HG02981 (cell line): ENCODE data around the gene FBXO31.

ENCODE experiments used
- ATAC-seq: cut with Tn5 transposase; IDR thresholded peaks from one replicate; pipeline ENCODE4 v1.9.1; 2021; ENCODE audit warnings: mild to moderate bottlenecking, moderate library complexity; ENCODE audit not compliant: unreplicated experiment

FBXO31 gene

GRCh38 chr16:87316923-87317749 is 66.4 kb downstream of the FBXO31 start, which contains the start of gene C16orf95:
Gene C16orf95 (minus strand): TSS chr16:87317392. CDS start chr16:87317242, 150 bp downstream.
- peak; percentile 88 for ATAC-seq

- ATAC-seq, result no peak
Measured at GRCh38 chr16:87316450-87316922, 67.1 kb downstream of the FBXO31 start.

- no peak for ATAC-seq
Measured at GRCh38 chr16:87314990-87315420, 68.6 kb downstream of the FBXO31 start.

- ATAC-seq, result no peak
Measured at GRCh38 chr16:87312008-87312407, 71.6 kb downstream of the FBXO31 start.

GRCh38 chr16:87311387-87311786 is 72.2 kb downstream of the FBXO31 start:
- no peak for ATAC-seq

GRCh38 chr16:87310610-87311009 is 73.0 kb downstream of the FBXO31 start:
- ATAC-seq, result no peak

GRCh38 chr16:87309620-87310525 is 73.7 kb downstream of the FBXO31 start:
- ATAC-seq, result no peak

- no peak for ATAC-seq
Measured at GRCh38 chr16:87308826-87309225, 74.8 kb downstream of the FBXO31 start.

- ATAC-seq, result no peak
Measured at GRCh38 chr16:87306516-87306915, 77.1 kb downstream of the FBXO31 start.

GRCh38 chr16:87305505-87306391 is 77.8 kb downstream of the FBXO31 start:
- no peak for ATAC-seq

- ATAC-seq, result no peak
Measured at GRCh38 chr16:87304951-87305350, 78.6 kb downstream of the FBXO31 start.

GRCh38 chr16:87303962-87304521 is 79.5 kb downstream of the FBXO31 start:
- no peak for ATAC-seq

- ATAC-seq, result no peak
Measured at GRCh38 chr16:87303431-87303930, 80.1 kb downstream of the FBXO31 start.

GRCh38 chr16:87298857-87299465 is 84.6 kb downstream of the FBXO31 start:
- no peak for ATAC-seq

GRCh38 chr16:87297918-87298631 is 85.5 kb downstream of the FBXO31 start:
- no peak for ATAC-seq

GRCh38 chr16:87297407-87297806 is 86.2 kb downstream of the FBXO31 start:
- ATAC-seq, result no peak

- no peak for ATAC-seq
Measured at GRCh38 chr16:87295661-87296531, 87.7 kb downstream of the FBXO31 start.

GRCh38 chr16:87295259-87295658 is 88.3 kb downstream of the FBXO31 start:
- no peak for ATAC-seq
